Superior temporal gyrus (tissue), 1 donor: ENCODE measurements around the gene KATNB1.
A peak's percentile ranks its signal among the peaks of the same experiment; 100 is the strongest.
"Not testable (repeated sequence)": the region's sequence is repeated elsewhere in the genome, so short reads cannot be mapped to it uniquely, and the experiment has no call there.

Source experiments
- DNase-seq: peaks from one replicate; pipeline ENCODE4 v3.0.0-alpha.2; 2016; ENCODE audit errors: extremely low spot score

KATNB1 gene

GRCh38 chr16:57791195-57791892, 55.8 kb downstream of the KATNB1 start:
- DNase-seq, result no peak

- no peak for DNase-seq
Observed at GRCh38 chr16:57791893-57792461, 56.4 kb downstream of the KATNB1 start.

DNA sequence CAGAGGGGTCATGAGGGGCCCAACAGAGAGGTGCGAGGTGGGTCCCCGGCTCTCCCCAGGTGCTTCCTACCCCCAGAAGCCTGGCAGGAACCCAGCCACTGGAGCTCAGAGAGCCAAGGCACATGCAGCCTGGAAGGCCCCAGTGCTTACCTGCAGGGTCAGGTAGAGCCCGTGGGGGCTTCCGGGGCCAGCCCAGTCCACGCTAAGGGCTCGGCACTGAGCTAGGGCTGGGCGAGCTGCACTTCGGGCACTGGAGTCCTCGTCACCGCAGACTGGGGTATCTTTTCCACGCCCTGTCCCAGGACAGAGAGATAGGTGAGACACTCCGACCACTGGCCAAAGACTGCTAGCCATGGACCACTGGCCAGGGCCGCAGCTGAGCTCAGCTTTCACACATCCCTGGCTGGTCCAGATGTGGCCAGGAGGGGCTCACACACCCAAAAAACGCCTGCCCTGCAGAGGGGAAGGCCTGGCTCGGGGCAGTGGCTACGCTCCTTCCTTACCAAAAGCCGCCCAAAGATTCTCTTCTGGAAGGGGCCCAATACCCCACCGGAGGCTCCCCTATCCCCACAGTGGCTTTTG, 59.4 kb downstream of the KATNB1 start:
- no peak for DNase-seq

DNA sequence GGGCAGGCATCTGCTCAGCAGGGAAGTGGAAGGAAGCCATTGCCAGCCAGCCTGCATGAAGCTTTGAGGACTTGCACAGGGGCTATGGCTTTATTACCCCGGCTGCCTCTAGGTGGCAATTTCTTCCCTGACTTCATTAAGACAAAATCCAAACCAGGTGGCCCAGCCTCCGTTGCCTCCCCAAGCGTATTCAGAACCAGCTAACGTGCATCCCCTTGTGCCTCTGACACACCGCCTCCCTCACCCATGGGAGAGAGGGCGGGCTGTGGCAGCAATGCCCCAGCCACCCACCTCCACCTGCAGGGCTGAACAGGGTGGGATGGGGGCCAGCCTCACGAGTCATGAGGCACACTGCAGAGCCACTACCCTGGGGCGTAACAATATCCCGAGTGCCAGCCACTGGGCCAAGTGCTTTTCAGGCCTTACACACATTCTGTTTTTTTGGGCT, 59.9 kb downstream of the KATNB1 start:
- DNase-seq, result peak; percentile 40

DNA sequence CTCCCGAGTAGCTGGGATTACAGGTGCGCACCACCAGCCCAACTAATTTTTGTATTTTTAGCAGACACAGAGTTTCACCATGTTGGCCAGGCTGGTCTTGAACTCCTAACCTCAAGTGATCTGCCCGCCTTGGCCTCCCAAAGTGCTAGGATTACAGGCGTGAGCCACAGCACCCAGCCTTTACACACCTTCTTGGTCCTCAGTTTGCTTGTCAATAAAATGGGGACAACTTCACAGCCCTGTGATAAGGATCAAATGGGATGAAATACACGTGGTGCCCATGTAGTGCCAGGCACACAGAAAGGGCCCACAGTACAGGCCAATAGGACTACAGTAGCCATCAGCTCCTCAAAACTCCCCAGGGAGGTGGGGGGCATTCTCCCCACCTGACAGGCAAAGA, 60.4 kb downstream of the KATNB1 start:
- not testable (repeated sequence) for DNase-seq

GRCh38 chr16:57797216-57797525, 61.6 kb downstream of the KATNB1 start:
- no peak for DNase-seq

DNA sequence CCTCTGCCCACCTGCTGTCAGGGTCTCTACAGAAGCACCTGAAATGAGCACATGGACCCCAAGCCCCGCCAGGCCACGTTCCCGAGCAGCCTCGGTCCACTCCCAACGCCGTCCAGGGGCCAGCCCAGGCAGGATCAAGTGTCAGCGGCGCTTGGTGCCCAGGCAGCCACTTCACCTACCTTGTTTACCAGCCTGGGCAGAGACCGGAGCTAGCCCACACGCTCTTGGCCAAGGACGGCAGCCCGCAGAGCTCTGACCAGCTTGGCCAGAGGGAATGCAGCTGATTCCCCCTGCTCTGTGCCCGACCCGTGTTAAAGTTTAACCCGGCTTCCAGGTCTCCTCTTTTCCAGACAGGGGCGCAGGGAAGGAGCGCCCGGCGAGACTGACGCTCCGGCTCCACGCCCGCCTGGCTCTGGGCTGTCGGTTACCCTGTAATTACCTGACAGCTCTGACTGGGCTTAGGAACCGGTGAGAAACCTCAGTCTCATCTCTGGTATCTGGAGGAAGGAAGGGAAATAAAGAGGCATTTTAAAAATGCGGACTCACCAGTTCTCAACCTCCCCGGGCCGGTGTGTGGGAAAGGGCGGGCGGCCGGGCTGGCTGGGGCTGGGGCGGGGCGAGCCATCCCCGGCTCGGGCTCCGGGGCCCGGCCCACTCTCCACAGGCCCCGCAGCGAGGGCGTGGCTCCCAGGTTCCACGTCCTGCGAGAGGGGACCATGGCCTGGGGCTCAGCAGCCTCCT, 62.1 kb downstream of the KATNB1 start:
- no peak for DNase-seq

GRCh38 chr16:57798267-57798810, 62.8 kb downstream of the KATNB1 start:
- DNase-seq, result no peak

DNA sequence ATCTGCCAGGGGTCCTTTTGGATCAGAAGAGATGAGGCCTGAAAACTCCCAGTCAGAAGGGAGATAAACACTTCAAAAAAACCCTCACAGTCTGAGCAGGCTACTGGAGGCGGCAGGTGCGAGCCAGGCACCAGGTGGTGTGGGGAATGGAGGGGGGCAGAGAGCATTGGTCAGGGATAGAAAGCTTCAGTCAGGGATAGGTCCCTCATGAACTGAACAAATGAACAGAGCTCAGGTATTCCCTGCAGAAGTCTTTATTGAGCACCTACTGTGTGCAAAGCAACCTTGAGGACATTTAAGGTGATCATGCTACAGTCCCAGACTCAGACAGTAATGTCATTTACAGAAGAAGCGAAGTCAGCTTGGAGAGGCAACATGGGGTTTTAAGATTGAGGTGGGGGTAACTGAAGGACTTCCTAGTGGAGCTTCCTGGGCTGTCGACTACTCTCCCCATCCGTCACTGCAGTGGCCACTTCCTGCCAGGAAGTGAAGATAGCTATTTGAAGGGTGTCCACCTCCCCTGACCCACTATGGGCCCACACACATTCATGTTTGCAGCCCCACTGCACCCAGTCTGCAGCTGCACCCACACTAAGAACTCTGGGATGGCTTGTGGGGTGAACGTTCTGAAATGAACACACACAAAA, 63.5 kb downstream of the KATNB1 start:
- no peak for DNase-seq

DNA sequence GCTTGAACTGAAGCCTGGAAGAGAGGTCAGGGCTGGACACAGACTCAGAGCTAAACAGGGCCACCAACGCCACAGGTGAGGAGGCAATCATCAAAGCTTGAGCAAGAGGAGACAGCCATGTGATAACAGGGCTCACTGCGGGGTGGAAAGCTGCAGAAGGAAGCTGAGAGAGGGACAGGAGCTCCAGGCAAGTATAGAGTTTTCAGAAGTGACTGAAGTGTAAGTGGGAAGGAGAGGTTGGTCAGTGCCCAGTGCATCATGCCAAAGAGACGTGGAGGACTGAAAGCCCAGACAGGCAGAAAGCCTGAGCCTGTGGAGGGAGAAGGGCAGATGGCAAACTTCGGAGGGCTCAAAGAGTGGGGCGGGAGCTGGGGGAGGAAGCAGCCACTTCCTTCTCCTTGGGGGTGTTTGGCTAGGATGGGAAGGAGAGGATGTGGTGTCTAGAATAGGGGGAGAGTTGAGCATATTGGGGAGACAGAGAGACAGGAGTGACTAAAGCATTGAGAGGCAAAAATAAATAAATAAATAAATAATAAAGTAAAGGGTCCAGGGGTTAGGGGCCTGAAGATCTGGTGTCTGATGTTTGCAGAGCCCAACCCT, 64.1 kb downstream of the KATNB1 start:
- DNase-seq, result no peak

DNA sequence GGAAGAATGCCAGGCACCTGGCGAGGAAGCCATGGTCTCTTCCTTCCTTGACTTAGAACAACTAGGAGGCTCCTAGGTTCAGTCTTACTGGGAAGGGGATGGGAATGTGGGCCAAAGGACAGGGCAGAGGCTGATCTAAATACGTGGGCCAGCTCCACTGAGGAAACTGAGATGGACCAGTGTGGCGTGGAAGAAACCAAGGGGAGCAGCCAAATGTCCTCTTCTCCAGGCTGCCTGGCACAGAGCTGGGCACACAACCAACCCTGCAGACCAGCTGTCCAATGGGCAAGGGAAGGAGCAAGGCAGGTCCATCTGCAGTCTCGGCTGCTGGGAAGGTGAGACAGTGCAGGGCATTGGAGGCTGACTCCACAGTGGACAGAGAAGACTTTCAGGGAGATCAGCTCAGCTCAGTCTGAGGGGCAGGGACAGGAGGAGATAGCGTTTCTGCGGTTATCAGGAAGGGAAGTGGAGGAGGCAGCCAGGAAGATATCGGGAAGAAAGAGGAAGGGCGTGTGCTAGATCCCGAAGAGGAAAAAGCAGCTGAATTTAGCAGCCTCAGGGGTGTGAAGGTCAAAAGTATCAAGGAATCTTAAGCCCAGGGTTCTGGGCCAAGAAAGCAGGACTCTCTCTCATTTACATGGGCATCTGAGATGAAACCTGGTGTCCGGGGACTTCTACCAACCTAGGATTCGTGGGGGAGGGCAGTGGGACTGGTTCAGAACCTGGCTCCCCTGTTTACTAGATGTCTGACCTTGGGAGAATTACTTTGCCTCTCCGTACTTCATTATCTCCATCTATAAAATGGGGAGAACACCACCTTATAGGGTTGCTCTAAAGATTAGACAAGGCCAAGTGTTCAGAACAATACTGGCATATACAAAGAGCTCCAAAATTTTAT, 64.9 kb downstream of the KATNB1 start:
- DNase-seq, result no peak

DNA sequence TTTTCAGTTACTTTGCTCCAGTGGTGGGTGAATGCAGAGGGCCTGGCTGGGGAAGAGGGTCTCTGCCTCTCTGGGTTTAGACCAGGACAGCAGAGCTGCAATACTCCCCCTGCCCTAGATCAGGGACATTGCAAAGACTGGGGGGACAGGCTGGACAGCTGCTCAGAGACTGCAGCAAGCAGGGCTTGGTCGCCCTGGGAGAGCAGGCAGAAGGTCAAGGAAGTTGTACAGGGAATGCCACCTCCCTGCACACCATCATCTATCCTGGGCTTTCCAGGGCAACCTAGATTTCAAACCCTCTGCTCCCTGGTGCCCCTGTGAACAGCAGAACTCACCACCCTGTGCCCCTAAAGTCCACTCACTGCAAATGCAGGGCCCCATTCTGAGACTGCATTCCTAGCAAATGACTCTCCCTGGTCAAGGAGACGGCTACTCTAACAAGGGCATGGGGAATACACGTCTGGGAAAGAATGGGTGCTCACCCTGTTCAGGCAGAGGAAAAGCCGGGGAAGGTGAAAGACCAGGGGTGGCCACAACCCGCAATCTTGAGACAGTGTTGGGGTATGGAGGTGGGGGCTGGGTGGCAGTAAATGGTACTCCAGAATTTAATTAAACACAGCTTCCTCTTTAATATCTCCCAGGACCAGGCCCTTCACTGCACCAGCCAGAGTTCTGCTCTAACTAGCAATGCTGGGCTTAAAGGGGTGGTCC, 65.7 kb downstream of the KATNB1 start:
- DNase-seq, result peak; percentile 24

DNA sequence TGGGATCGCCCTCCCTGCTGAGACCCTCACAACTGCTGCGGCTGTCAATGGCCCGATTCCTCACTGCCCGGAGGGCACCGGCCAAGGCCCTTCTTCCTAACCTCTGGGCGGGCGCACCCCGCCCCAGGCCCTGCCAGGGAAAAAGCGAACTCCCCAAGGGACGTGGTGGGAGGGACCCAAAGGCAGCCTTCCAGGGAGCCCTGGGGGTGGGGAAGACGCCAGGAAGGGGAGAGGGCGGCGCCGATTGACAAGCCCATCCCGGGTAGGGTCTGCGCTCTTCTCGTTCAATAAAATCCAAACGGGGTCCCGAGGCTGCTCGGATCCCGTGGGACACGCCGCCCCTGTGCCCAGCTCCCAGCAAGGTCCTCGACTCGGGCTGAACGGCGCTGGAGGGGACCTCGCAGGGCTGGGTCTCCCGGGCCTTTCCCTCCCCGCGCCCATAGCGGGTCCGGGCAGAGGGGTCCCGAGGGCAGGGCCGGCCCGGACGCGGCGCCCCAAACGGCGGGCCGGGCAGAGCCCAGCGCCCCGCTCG, 66.3 kb downstream of the KATNB1 start:
- no peak for DNase-seq

DNA sequence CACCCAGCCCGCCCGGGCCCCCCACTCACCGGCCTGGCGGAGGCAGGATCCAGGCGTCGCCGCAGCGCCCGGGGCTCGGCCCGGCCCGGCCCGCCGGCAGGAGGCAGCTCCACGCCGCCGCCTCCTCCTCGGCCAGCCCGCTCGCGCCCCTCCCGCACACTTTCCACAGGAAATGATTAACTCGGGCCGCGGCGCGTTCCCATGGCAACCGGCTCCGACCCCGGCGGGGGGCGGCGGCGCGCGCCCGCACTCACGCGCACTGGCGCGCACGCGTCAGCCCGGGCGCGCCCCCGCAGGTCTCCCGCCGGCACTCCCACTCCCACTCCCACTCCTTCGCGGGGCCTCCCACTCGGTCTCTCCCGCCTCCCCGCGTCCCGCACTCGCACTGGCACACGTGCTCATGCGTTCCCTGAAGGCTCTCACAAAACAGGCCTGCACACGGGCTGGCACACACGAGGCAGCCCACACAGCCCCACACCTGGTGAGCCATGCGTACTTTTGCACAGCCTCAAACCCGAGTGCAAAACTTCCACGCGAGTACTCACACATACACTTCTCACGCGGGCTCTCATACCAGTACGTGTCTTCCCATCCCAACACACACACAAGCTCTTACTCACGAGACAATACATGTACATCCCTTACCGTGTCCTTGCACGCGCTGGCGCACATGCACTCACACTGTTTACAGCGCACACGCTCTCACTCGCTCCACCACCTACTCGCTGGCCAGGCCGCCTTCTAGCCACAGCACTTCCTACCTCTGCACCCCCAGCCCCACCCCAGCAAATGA, 67.0 kb downstream of the KATNB1 start, which contains the start of gene KIFC3:
TSS of gene KIFC3 (minus strand) at position 151 of the 793 bp plus-strand sequence. CDS start 4,248 bp downstream, outside the sequence.
- peak; percentile 77 for DNase-seq

DNA sequence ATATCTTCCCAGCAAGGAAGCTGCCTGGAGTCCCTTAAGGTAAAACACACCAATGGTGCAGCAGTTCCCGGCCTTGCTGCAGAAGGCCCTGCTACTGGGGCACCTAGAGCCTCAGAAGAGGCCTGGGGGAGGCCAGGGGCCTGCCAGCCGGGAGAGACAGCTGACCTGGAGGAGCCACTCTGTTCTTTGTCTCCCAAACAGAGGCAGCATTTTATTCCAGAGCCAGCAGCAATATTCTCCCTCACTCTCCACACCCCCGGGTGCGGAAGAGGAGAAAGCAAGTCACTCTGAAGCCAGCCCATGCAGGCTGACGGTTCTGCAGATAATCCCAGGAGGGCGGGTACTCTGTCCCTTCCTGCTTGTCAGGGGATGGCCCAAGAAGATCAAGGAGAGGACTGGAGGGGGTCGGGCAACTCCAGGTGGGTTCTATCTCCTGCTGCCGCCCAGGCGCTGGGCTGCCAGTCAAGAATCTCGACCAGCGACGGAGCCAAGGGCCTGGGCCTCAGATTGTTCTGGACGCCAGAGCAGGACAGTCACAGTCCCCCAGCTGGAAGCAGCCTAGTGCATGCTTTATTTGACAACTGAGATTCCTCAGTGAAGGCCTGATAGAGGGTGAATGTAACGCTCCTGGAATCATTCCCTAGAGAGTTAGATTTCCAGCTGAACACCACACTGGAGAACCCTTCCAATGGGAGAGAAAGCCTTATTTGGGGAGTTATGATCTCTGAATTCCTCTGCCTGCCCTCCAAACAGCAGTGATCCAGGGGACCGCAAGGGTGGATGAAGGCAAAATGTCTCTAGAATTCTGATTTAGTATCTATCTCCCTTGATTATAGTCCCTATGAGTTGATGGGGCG, 67.8 kb downstream of the KATNB1 start:
- peak; percentile 88 for DNase-seq

DNA sequence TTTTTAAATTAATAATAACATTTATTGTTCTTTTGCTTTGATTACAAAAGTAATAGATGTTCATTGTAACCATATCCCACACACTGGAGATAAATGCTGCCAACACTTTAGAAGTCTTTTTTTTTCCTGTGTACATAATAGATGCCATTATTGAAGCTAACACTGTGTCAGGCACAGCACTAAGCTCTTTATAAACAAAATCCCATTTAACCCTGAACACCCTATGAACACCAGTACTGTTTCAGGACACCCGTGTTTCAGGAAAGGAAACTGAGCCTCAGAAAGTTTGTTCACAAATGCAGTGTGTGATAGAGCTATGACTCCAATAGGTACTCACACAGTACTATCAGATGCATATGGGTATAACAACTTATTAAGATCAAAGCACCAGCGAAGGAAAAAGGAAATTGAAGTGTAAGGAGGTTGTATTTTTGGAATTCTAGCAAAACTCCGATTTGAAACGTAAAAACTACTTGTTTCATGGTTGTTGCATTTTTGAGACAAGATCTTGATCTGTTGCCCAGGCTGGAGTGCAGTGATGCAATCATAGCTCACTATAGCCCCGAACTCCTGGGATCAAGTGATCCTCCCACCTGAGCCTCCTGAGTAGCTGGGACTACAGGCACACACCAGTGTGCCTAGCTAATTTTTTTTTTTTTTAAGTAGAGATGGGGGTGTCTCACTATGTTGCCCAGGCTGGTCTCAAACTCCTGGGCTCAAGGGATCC, 68.7 kb downstream of the KATNB1 start:
- DNase-seq, result peak; percentile 65

DNA sequence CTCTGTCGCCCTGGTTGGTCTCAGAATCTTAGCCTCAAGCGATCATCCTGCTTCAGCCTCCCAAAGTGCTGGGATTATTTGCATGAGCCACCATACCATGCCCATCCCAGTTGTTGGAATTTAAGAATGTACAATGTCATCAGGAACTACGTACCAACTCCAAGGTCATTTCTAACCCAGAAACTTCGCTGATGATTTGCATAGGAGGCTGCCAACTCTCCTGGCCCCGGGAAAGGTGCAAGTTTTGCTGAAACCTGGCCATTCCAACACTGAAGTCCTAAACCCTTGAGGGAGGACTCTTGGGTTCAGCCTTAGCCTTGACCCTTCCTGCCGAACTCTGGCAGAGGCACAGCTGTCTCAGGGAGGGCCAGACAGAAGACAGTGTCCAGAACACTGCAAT, 69.6 kb downstream of the KATNB1 start:
- no peak for DNase-seq
